Neural cell (in vitro differentiated cells): ENCODE measurements around the gene UNC5B. TPM values are rescaled to one million over a fixed set of nuclear protein-coding genes. Genes with fewer than 3 reads are reported as not detected.

Experiments used
- H2AFZ ChIP-seq: fragments of 200-600, 300-800 bp; sonication (generic), shearing (Covaris generic); 2 replicates; pipeline ENCODE4 v1.6.0; 2014; ENCODE audit warnings: low read depth, mild to moderate bottlenecking, antibody characterized with exemption, low read length, moderate library complexity
- H3F3A ChIP-seq: fragments of 200-600 bp; shearing (Covaris generic); 2 replicates; pipeline ENCODE4 v1.6.1; 2016; ENCODE audit warnings: mild to moderate bottlenecking, moderate library complexity, mixed read lengths, antibody characterized with exemption, low read length; ENCODE audit not compliant: insufficient read depth, poor library complexity, severe bottlenecking
- H3K27ac ChIP-seq: fragments of 200-600, 300-800 bp; sonication (generic), shearing (Covaris generic); 2 replicates; pipeline ENCODE4 v1.5.1; 2014; ENCODE audit warnings: mild to moderate bottlenecking, low read length, moderate library complexity
- H3K27me3 ChIP-seq: fragments of 300-800, 200-600 bp; sonication (generic), shearing (Covaris generic); 2 replicates; pipeline ENCODE4 v1.6.0; 2014; ENCODE audit warnings: mild to moderate bottlenecking, low read depth, low read length, moderate library complexity; ENCODE audit not compliant: insufficient read depth
- H3K36me3 ChIP-seq: fragments of 300-800, 200-600 bp; sonication (generic), shearing (Covaris generic); 2 replicates; pipeline ENCODE4 v1.5.1; 2014; ENCODE audit warnings: mild to moderate bottlenecking, antibody characterized with exemption, low read length, moderate library complexity; ENCODE audit not compliant: insufficient read depth
- H3K4me2 ChIP-seq: fragments of 300-800, 200-600 bp; sonication (generic), shearing (Covaris generic); 2 replicates; pipeline ENCODE4 v1.6.0; 2014; ENCODE audit warnings: mild to moderate bottlenecking, low read length
- H3K4me3 ChIP-seq: fragments of 300-800, 200-600 bp; sonication (generic), shearing (Covaris generic); 2 replicates; pipeline ENCODE4 v1.5.1; 2014; ENCODE audit warnings: mild to moderate bottlenecking, low read length, moderate library complexity
- H3K79me2 ChIP-seq: fragments of 200-600 bp; shearing (Covaris generic); replicated peaks from 2 replicates; pipeline ENCODE4 v1.6.0; 2014; ENCODE audit warnings: mild to moderate bottlenecking, low read length, moderate library complexity; ENCODE audit not compliant: insufficient read depth
- H3K9ac ChIP-seq: fragments of 300-800, 200-600 bp; sonication (generic), shearing (Covaris generic); 2 replicates; pipeline ENCODE4 v1.6.1; 2016; ENCODE audit warnings: mild to moderate bottlenecking, low read length, mixed read lengths
- H3K9me2 ChIP-seq: fragments of 200-600 bp; shearing (Covaris generic); 2 replicates; pipeline ENCODE4 v1.6.1; 2016; ENCODE audit warnings: mild to moderate bottlenecking, low read length, mixed read lengths; ENCODE audit not compliant: insufficient read depth
- H3K9me3 ChIP-seq: fragments of 200-600, 300-800 bp; sonication (generic), shearing (Covaris generic); 2 replicates; pipeline ENCODE4 v1.6.1; 2016; ENCODE audit warnings: mild to moderate bottlenecking, mixed run types, low read length, moderate library complexity, mixed read lengths
- H4K20me1 ChIP-seq: fragments of 200-600 bp; shearing (Covaris generic); 2 replicates; pipeline ENCODE4 v1.6.1; 2016; ENCODE audit warnings: mild to moderate bottlenecking, mixed run types; ENCODE audit not compliant: insufficient read depth
- EP300 ChIP-seq: fragments of 450-650 bp; conservative IDR thresholded peaks from 2 replicates; pipeline ENCODE4 v1.6.1; 2014; ENCODE audit warnings: antibody characterized with exemption, mild to moderate bottlenecking, moderate library complexity; ENCODE audit not compliant: poor library complexity, severe bottlenecking
- EZH2 ChIP-seq: fragments of 200-600, 300-800 bp; shearing (Covaris generic), sonication (generic); IDR thresholded peaks from 2 replicates; pipeline ENCODE4 v1.6.1; 2014; ENCODE audit warnings: antibody characterized with exemption, low read length, borderline replicate concordance, mild to moderate bottlenecking; ENCODE audit not compliant: insufficient read depth, poor library complexity, severe bottlenecking
- MXI1 ChIP-seq: fragments of 450-650 bp; conservative IDR thresholded peaks from 2 replicates; pipeline ENCODE4 v1.6.1; 2014; ENCODE audit warnings: antibody characterized with exemption, mild to moderate bottlenecking; ENCODE audit not compliant: poor library complexity, severe bottlenecking
- POLR2AphosphoS5 ChIP-seq: IDR thresholded peaks from 2 replicates; pipeline ENCODE4 v1.6.1; 2012
- RAD21 ChIP-seq: fragments of 450-650 bp; conservative IDR thresholded peaks from 2 replicates; pipeline ENCODE4 v1.6.1; 2014; ENCODE audit warnings: antibody characterized with exemption, mild to moderate bottlenecking, moderate library complexity
- REST ChIP-seq: IDR thresholded peaks from 2 replicates; pipeline ENCODE4 v1.6.1; 2012; ENCODE audit warnings: borderline replicate concordance
- SMC3 ChIP-seq: fragments of 450-650 bp; conservative IDR thresholded peaks from 2 replicates; pipeline ENCODE4 v1.6.1; 2014; ENCODE audit warnings: antibody characterized with exemption, mild to moderate bottlenecking, moderate library complexity; ENCODE audit not compliant: poor library complexity
- TAF1 ChIP-seq: IDR thresholded peaks from 2 replicates; pipeline ENCODE4 v1.6.1; 2012; ENCODE audit warnings: low read depth
- polyA plus RNA-seq: library from polyadenylated mRNA; depleted of rRNA; stranded (reverse); fragments of >200 nt; gene quantifications from 2 replicates; pipeline ENCODE4 v1.2.3, GENCODE V29; 2014
- TF ChIP-seq, protein P1 (sequence below): fragments of 450-650 bp; IDR thresholded peaks from 2 replicates; pipeline ENCODE4 v1.5.1; 2014; ENCODE audit warnings: antibody characterized with exemption, mild to moderate bottlenecking, moderate library complexity; ENCODE audit not compliant: poor library complexity, severe bottlenecking

UNC5B gene
- polyA plus RNA-seq, 1 donor from 2014 or later, result 2.0 TPM

DNA sequence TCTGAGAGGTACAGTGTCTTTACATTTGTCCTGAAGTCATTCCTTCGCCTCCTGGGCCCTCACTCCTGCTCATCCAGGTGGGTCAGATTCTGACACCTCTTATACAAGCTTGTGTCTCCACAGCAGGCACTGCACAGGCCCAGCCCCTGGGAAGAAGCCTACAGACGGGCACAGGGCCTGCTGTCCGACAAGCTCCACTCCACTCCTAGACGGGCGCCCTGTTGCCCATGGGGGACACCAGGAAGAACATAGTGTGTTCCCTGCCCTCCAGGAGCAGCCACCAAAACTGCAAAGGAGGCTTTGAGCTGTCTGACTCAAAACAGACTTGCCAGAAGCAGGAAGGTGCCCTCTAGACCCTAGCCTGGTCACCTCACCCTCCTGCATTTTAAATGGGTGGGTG is 61.1 kb downstream of the UNC5B start:
- H3K27me3 ChIP-seq, result no peaks in the 10 kb centered on the region
- no peaks in the 10 kb centered on the region for H3K9me2 ChIP-seq
- TF ChIP-seq POLR2AphosphoS5 (no peak), EP300 (no peak)
- no peak overlapping the region for H3K27ac ChIP-seq
- H3K36me3 ChIP-seq, result no peaks in the 10 kb centered on the region
- H3K9ac ChIP-seq, result no peak overlapping the region
- H3K4me3 ChIP-seq, result no peak overlapping the region
- no peaks in the 10 kb centered on the region for H3K79me2 ChIP-seq
- no peaks in the 10 kb centered on the region for H3F3A ChIP-seq
- no peak overlapping the region for H3K4me2 ChIP-seq
- H2AFZ ChIP-seq, result no peak overlapping the region
- H4K20me1 ChIP-seq, result no peaks in the 10 kb centered on the region
- H3K9me3 ChIP-seq, result no peaks in the 10 kb centered on the region

DNA sequence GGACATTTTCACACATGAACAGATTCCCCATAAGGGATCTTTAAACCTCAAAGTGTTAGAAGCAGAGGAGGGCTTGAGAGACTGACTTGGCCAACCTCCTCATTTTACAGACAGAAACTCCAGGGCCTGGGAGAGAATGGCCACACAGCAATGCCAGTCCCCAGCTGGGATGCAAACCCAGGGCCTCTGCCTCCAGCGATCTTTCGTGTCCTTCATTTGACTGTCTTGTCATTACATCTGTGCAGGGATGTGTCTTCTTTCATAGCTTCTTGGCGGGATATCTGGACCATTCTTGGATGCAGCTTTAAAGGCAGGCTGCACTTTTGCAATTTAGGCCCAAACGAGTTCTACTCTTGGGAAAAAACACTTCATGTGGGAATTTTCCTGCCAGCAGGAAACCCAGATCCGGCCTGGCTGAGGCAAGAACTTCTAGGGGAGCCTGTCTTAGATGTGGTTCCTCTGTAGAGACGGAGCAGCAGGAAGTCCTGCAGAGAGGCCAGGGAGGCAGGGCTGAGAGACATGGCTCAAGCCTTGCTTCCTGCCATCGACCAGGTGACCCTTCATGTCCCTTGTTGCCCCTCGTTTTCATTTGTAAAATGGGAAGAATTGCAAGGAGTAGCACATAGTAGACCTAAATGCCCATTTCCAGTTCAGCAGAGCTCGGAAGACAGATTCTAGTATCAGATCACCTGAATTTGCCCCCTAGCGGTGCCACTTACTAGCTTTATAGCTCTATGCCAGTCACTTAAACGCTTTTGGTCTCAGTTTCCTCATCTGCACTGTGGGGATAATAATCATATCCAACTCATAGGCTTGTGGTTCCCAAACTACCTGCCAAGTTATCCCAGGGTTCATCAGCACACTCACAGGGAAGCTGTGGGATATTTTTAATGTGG is 62.8 kb downstream of the UNC5B start:
- Histone ChIP-seq H4K20me1 (no peaks in the 10 kb centered on the region), H3K27me3 (no peaks in the 10 kb centered on the region), H3K79me2 (no peaks in the 10 kb centered on the region), H2AFZ (no peak overlapping the region), H3K9ac (no peak overlapping the region), H3K9me3 (no peaks in the 10 kb centered on the region), H3F3A (no peaks in the 10 kb centered on the region), H3K9me2 (no peaks in the 10 kb centered on the region), H3K36me3 (no peaks in the 10 kb centered on the region), H3K4me2 (no peak overlapping the region), H3K4me3 (no peak overlapping the region), H3K27ac (no peak overlapping the region)
- TF ChIP-seq TAF1 (no peak), EP300 (no peak), RAD21 (no peak), EZH2 (no peak), POLR2AphosphoS5 (no peak), REST (no peak), SMC3 (no peak), MXI1 (no peak)
- TF ChIP-seq, protein P1, sequence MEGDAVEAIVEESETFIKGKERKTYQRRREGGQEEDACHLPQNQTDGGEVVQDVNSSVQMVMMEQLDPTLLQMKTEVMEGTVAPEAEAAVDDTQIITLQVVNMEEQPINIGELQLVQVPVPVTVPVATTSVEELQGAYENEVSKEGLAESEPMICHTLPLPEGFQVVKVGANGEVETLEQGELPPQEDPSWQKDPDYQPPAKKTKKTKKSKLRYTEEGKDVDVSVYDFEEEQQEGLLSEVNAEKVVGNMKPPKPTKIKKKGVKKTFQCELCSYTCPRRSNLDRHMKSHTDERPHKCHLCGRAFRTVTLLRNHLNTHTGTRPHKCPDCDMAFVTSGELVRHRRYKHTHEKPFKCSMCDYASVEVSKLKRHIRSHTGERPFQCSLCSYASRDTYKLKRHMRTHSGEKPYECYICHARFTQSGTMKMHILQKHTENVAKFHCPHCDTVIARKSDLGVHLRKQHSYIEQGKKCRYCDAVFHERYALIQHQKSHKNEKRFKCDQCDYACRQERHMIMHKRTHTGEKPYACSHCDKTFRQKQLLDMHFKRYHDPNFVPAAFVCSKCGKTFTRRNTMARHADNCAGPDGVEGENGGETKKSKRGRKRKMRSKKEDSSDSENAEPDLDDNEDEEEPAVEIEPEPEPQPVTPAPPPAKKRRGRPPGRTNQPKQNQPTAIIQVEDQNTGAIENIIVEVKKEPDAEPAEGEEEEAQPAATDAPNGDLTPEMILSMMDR, result no peak
